Neutrophil (primary cell): Measurements from ENCODE around the gene CRTC2.

Experiments
- H3K27ac ChIP-seq: fragments of 200-600 bp; sonication (generic); 2 replicates; pipeline ENCODE4 v1.5.1; 2016; ENCODE audit warnings: mild to moderate bottlenecking, moderate library complexity
- H3K27me3 ChIP-seq: fragments of 200-600 bp; sonication (generic); 2 replicates; pipeline ENCODE4 v1.6.0; 2016; ENCODE audit warnings: mild to moderate bottlenecking
- H3K36me3 ChIP-seq: fragments of 200-600 bp; sonication (generic); 2 replicates; pipeline ENCODE4 v1.5.1; 2017
- H3K4me1 ChIP-seq, 2 experiments: fragments of 200-600 bp in 1 of 2; sonication (generic) in 1 of 2; 1 replicate in 1 of 2; 2 replicates in 1 of 2; pipeline versions ENCODE4 v1.5.1 to v1.6.1; 2013 to 2016; ENCODE audit warnings: low read depth in 1 of 2, low read length in 1 of 2, mild to moderate bottlenecking in 1 of 2, moderate library complexity in 1 of 2; ENCODE audit not compliant: control insufficient read depth in 1 of 2, insufficient read depth in 1 of 2
- H3K4me3 ChIP-seq, 2 experiments: fragments of 200-600 bp in 1 of 2; sonication (generic) in 1 of 2; 1 replicate in 1 of 2; 2 replicates in 1 of 2; pipeline ENCODE4 v1.5.1; 2013 to 2016; ENCODE audit warnings: low read depth in 1 of 2, low read length in 1 of 2, mild to moderate bottlenecking in 1 of 2, moderate library complexity in 1 of 2
- H3K9me3 ChIP-seq: fragments of 200-600 bp; sonication (generic); 2 replicates; pipeline ENCODE4 v1.5.1; 2016
- CTCF ChIP-seq: fragments of 200-600 bp; sonication (generic); IDR thresholded peaks from 2 replicates; pipeline ENCODE4 v1.5.1; 2016; ENCODE audit warnings: antibody characterized with exemption

CRTC2 gene

GRCh38 chr1:153968972-153969371 lies 10.6 kb upstream of the CRTC2 start:
- Histone ChIP-seq H3K36me3 (peaks cover 14% of the 10 kb centered on the region), H3K4me3 (no peak overlapping the region), H3K27ac (no peak overlapping the region)

DNA sequence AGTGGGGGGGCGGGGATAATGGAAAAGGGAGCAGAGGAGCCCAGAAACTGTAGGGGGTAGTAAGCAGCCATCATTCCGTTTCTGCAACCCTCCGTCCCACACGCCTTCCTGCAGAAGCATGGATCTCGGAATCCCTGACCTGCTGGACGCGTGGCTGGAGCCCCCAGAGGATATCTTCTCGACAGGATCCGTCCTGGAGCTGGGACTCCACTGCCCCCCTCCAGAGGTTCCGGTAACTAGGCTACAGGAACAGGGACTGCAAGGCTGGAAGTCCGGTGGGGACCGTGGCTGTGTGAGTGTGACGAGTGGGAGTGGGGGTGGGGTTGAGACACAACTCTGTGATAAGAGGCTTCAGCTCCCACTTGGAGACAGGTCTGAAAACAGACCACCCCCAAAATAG lies 10.0 kb upstream of the CRTC2 start:
- H3K27ac ChIP-seq, result no peak overlapping the region
- H3K4me3 ChIP-seq, result peak overlapping the region; percentile 71 to 77
- no peaks in the 10 kb centered on the region for H3K9me3 ChIP-seq
- H3K4me1 ChIP-seq, result peaks cover 33 to 42% of the 10 kb centered on the region in 2 experiments
- peaks cover 8% of the 10 kb centered on the region for H3K36me3 ChIP-seq
- no peak for TF ChIP-seq CTCF
- H3K27me3 ChIP-seq, result no peaks in the 10 kb centered on the region

More at GRCh38 chr1:153968972-153969371, 10.6 kb upstream of the CRTC2 start:
- H3K9me3 ChIP-seq, result no peaks in the 10 kb centered on the region
- no peak for TF ChIP-seq CTCF
- no peaks in the 10 kb centered on the region for H3K27me3 ChIP-seq
- H3K4me1 ChIP-seq, result peaks cover 27 to 38% of the 10 kb centered on the region in 2 experiments

DNA sequence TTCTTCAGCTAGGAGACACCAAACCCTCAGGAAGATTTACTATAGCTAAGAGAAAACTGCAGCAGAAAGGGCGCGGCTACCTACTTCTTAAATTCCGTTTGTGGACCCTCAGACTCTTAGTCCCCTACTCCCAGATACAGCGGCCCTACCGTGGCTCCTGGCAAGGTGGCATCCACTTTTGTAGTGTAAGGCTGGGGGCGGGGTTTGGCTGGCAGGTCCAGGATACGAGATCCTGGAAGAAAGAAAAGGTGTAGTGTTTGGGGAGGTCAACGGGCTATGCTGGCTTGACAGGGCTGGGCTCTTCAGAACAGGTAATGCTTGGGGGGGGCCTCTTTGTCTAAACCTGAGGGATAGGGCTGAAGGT lies 9.6 kb upstream of the CRTC2 start:
- Histone ChIP-seq H3K4me1 (peaks cover 37 to 43% of the 10 kb centered on the region in 2 experiments), H3K27ac (peak overlapping the region; percentile 85), H3K9me3 (no peaks in the 10 kb centered on the region), H3K4me3 (peak overlapping the region; percentile 71 to 77), H3K27me3 (no peaks in the 10 kb centered on the region), H3K36me3 (peaks cover 4% of the 10 kb centered on the region)
- peak; percentile 7 for TF ChIP-seq CTCF

GRCh38 chr1:153967107-153967999 lies 8.9 kb upstream of the CRTC2 start, which contains the start of gene CREB3L4:
Gene CREB3L4, plus strand, starts transcription at chr1:153967902. Its CDS starts 624 bp downstream, at chr1:153968526.
- Histone ChIP-seq H3K27ac (peak within 1 kb of the TSS; percentile 85), H3K36me3 (no peaks in the 10 kb centered on the region), H3K4me1 (peaks cover 43 to 49% of the 10 kb centered on the region in 2 experiments), H3K9me3 (no peaks in the 10 kb centered on the region), H3K27me3 (no peaks in the 10 kb centered on the region), H3K4me3 (peak within 1 kb of the TSS; percentile 71 to 77)
- peak; percentile 36 for TF ChIP-seq CTCF

- H3K9me3 ChIP-seq, result no peaks in the 10 kb centered on the region
- peak overlapping the region; percentile 93 for H3K27ac ChIP-seq
- H3K36me3 ChIP-seq, result peaks cover 8% of the 10 kb centered on the region
- peak overlapping the region; percentile 89 to 93 for H3K4me3 ChIP-seq
- H3K4me1 ChIP-seq, result peaks cover 51 to 63% of the 10 kb centered on the region in 2 experiments
- no peaks in the 10 kb centered on the region for H3K27me3 ChIP-seq
- TF ChIP-seq CTCF, result no peak
Observed at GRCh38 chr1:153963850-153964331, 5.5 kb upstream of the CRTC2 start.
